ENCODE measurements around the gene PIK3C3.
"Not testable (repeated sequence)": the region's sequence is repeated elsewhere in the genome, so short reads cannot be mapped to it uniquely, and the experiment has no call there.

Gene PIK3C3

GRCh38 chr18:41966943-41967342, 11.9 kb downstream of the PIK3C3 start:
- peak; percentile 40 for DNase-seq

GRCh38 chr18:41967680-41968079, 12.6 kb downstream of the PIK3C3 start:
- DNase-seq = peak; percentile 95

GRCh38 chr18:41969881-41970280, 14.8 kb downstream of the PIK3C3 start:
- no peak for DNase-seq

- DNase-seq = no peak
These were observed 17.3 kb downstream of the PIK3C3 start for GRCh38 chr18:41972067-41972925.

GRCh38 chr18:41973983-41974382, 18.9 kb downstream of the PIK3C3 start:
- no peak for DNase-seq

GRCh38 chr18:41974796-41975201, 19.8 kb downstream of the PIK3C3 start:
- DNase-seq = no peak

GRCh38 chr18:41975284-41975683, 20.2 kb downstream of the PIK3C3 start:
- DNase-seq = no peak

GRCh38 chr18:41977233-41977632, 22.2 kb downstream of the PIK3C3 start:
- no peak for DNase-seq

GRCh38 chr18:41982942-41983660, 28.1 kb downstream of the PIK3C3 start:
- DNase-seq = no peak

- DNase-seq = no peak
These were observed 30.9 kb downstream of the PIK3C3 start for GRCh38 chr18:41985914-41986313.

GRCh38 chr18:41989508-41989907, 34.5 kb downstream of the PIK3C3 start:
- DNase-seq = no peak

- DNase-seq = no peak
These were observed 37.0 kb downstream of the PIK3C3 start for GRCh38 chr18:41992066-41992465.

GRCh38 chr18:41992703-41993102, 37.7 kb downstream of the PIK3C3 start:
- DNase-seq = no peak

GRCh38 chr18:41993151-41993550, 38.1 kb downstream of the PIK3C3 start:
- DNase-seq = no peak

GRCh38 chr18:41996020-41996419, 41.0 kb downstream of the PIK3C3 start:
- no peak for DNase-seq

GRCh38 chr18:41999751-42000150, 44.7 kb downstream of the PIK3C3 start:
- no peak for DNase-seq

- DNase-seq = no peak
These were observed 46.8 kb downstream of the PIK3C3 start for GRCh38 chr18:42001801-42002200.

GRCh38 chr18:42004653-42005052, 49.6 kb downstream of the PIK3C3 start:
- no peak for DNase-seq

GRCh38 chr18:42005782-42006181, 50.7 kb downstream of the PIK3C3 start:
- no peak for DNase-seq

- not testable (repeated sequence) for DNase-seq
These were observed 54.4 kb downstream of the PIK3C3 start for GRCh38 chr18:42009457-42009856.

GRCh38 chr18:42011053-42011452, 56.0 kb downstream of the PIK3C3 start:
- no peak for DNase-seq

GRCh38 chr18:42018831-42019230, 63.8 kb downstream of the PIK3C3 start:
- DNase-seq = no peak

- DNase-seq = no peak
These were observed 69.1 kb downstream of the PIK3C3 start for GRCh38 chr18:42024131-42024530.

GRCh38 chr18:42025491-42025890, 70.5 kb downstream of the PIK3C3 start:
- no peak for DNase-seq

All from DMS 273 treated with DMSO at 0.1 percent for 48 hours (cell line).